SH-SY5Y (cell line): ENCODE results near the gene KRT39.

Source experiments
- GATA2 ChIP-seq: IDR thresholded peaks from 2 replicates; pipeline ENCODE4 v1.6.1; 2011; ENCODE audit warnings: mild to moderate bottlenecking, low read depth, low read length
- GATA3 ChIP-seq: IDR thresholded peaks from 2 replicates; pipeline ENCODE4 v1.6.1; 2011; ENCODE audit warnings: low read depth, mild to moderate bottlenecking, low read length, moderate library complexity

DNA sequence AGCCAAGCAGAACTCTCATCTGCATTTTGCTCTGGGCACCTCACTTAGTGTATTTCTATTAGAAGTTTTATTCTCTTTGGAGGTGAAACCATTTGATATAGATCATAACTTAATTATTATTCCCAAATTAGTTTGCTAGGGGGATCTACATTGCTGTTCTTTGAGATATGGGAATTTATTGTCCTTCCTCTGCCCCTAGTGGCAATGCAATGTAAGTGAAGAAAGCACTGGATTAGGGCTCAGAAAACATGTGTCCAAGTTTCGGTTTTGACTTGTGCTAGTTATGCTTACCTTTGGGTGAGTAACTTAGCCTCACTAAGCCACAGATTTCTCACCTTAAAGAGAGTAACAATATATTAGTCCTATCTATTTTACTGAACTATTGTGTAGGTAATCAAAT is 2.9 kb downstream of the KRT39 start:
- TF ChIP-seq GATA2: no peak
- TF ChIP-seq GATA3: no peak
